Astrocyte of the spinal cord (primary cell): Measurements from ENCODE around the gene MAPKAP1.

ENCODE experiments used
- DNase-seq: peaks from one replicate; pipeline ENCODE4 v3.0.0; 2011; ENCODE audit warnings: low read depth, low spot score
- H3K4me3 ChIP-seq: 2 replicates; pipeline ENCODE4 v1.5.1; 2011; ENCODE audit warnings: low read depth, mild to moderate bottlenecking, low read length, moderate library complexity
- CTCF ChIP-seq: IDR thresholded peaks from 2 replicates; pipeline ENCODE4 v1.5.1; 2012; ENCODE audit warnings: low read depth, mild to moderate bottlenecking, low read length, inconsistent platforms
- in situ Hi-C: cut with HindIII; loops from 2 replicates; pipeline ENCODE4 v1.10.0; 2017; ENCODE audit warnings: low sequenced_read_pairs

MAPKAP1 gene

GRCh38 chr9:125485471-125486151 lies 221.4 kb downstream of the MAPKAP1 start:
- no peak for TF ChIP-seq CTCF
- no peak for DNase-seq
- no peak overlapping the region for H3K4me3 ChIP-seq
- in situ Hi-C loops: no loop called here

DNA sequence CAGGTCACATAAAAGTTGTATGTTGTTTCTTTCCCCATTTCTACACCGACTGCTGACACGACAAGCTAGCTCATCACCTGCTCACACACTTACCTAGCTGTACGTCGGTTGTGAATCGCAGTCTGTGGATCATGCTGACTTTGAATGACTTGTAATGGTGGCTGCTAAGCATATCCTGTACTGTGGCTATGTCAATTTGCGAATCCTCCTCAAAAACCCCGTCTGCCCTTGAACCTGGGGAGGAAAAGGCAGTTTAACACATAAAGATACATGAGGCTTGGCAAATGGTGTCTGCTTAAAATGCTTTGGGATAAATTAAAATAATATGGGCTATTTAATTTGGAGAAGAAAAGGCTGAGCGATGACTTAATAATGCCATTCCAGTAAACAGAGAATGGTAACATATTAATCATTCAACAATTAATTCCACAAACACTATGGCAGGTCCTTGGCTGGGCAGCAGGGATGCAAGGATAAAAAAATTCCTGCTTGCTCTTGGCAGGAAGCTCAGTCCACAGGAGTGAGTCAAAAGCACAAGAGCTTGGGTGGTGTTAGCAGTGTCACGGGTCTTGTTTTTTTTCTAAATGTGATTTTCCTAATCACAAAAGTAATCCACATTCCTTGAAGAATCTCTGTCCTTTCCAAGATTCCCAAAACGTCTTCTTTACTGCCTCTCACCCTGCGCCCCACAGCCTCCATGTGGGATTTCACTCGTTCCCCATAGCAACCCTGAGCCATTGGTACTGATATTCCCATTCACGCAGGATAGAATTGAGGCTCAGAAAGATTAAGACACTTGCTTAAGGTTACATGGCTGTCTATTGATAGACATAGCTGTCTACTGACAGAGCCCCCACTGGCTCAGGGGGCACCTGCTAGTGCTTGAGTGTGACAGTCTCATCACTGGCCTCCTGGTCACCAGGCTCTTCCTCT lies 222.4 kb downstream of the MAPKAP1 start:
- TF ChIP-seq CTCF: no peak
- no peak overlapping the region for H3K4me3 ChIP-seq
- in situ Hi-C loops: no loop called here
- DNase-seq: peak; percentile 77

GRCh38 chr9:125483697-125484096 lies 223.3 kb downstream of the MAPKAP1 start:
- no peak for TF ChIP-seq CTCF
- no peak overlapping the region for H3K4me3 ChIP-seq
- DNase-seq: no peak
- in situ Hi-C loops: no loop called here

GRCh38 chr9:125479846-125480615 lies 227.0 kb downstream of the MAPKAP1 start:
- in situ Hi-C loops: no loop called here
- TF ChIP-seq CTCF: no peak
- DNase-seq: no peak
- H3K4me3 ChIP-seq: no peak overlapping the region

GRCh38 chr9:125477089-125477544 lies 229.9 kb downstream of the MAPKAP1 start:
- in situ Hi-C loops: no loop called here
- no peak overlapping the region for H3K4me3 ChIP-seq
- no peak for DNase-seq
- TF ChIP-seq CTCF: no peak

DNA sequence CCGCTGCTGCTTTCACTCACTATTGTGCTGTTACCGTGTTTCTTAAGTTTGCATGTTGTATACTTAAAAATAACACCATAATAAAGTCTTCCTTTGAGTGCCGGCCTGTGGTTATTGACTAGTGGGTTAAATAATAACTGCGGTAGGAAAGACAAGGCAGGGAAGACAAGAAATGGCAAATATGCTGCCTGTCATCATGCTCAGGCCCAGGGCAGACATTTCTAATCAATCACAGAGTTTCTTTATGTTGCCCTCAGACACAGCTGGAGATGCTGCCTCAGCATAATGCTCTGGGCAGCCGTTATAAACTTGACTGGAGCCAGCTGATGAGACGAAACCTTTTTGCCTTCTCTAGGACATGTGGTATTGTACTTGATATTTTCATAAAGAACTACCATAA lies 230.4 kb downstream of the MAPKAP1 start:
- DNase-seq: no peak
- in situ Hi-C loops: no loop called here

More for the DNA sequence above, 230.4 kb downstream of the MAPKAP1 start:
- no peak for TF ChIP-seq CTCF
- H3K4me3 ChIP-seq: no peak overlapping the region
